GM18502 (cell line): ENCODE results near the gene DYRK3.
A peak's percentile ranks its signal among the peaks of the same experiment; 100 is the strongest.

Experiments used
- ATAC-seq: cut with Tn5 transposase; IDR thresholded peaks from one replicate; pipeline ENCODE4 v1.9.1; 2021; ENCODE audit warnings: mild to moderate bottlenecking; ENCODE audit not compliant: unreplicated experiment, poor library complexity

Gene DYRK3

GRCh38 chr1:206679738-206680211 lies 44.4 kb downstream of the DYRK3 start:
- ATAC-seq = peak; percentile 78

DNA sequence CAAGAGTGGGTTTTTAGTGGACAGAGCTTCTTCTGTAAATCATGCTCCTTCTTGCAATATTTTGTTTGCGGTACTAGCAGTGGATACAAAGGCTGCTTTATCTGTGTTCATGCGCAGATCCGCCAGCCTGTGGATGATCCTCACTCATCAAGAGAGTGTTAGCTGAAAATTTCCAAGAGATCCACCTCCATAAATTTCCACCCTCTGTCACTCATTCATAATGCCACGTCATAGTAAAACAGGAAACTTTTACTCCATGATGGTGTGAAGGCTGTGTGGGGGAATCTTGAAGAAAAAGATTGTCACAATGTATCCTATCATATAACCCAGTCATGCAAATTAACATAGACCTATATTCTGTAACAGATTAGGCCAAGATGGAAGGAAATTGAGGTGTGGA lies 44.9 kb downstream of the DYRK3 start:
- no peak for ATAC-seq

GRCh38 chr1:206681359-206681758 lies 46.0 kb downstream of the DYRK3 start:
- ATAC-seq = no peak

DNA sequence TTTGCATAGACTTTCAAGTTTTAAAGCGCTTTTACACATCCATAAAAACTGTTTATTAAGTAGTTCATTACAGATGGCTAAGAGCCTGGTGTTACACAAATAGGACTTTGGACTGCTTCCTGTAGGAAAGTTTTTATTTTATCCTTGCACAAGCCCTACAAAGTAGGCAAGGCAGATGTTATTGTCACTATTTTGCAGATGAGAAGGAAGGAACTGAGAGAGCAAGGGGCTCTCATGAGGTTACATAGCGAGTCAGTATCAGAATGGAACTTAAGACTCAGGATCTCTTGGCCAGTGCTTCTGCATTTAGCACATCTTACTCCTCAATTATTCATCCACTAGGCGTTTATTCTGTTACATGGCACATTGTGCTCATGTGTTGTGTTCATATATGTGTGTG lies 46.8 kb downstream of the DYRK3 start:
- ATAC-seq = no peak

DNA sequence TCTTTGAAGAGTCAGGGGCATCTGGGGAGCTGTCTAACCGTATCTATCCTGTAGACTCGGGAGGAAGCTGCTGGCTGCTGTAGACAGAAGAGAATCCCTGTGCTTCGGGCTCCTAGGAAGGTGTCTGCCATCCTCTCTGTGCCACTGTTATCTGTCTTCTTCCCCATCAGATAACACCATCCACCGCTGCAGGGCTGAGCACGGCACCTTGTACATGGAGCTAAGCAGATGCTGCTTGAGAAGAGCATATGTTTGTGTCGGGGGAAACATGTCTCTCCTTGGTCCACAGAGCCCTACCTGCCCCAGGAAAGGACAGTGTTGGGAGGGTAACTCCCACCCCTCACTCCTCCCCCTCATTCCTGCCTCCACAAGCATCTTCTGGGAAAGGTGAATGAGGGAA lies 48.0 kb downstream of the DYRK3 start:
- ATAC-seq = no peak

- no peak for ATAC-seq
Measured at GRCh38 chr1:206684003-206684402, 48.7 kb downstream of the DYRK3 start.

DNA sequence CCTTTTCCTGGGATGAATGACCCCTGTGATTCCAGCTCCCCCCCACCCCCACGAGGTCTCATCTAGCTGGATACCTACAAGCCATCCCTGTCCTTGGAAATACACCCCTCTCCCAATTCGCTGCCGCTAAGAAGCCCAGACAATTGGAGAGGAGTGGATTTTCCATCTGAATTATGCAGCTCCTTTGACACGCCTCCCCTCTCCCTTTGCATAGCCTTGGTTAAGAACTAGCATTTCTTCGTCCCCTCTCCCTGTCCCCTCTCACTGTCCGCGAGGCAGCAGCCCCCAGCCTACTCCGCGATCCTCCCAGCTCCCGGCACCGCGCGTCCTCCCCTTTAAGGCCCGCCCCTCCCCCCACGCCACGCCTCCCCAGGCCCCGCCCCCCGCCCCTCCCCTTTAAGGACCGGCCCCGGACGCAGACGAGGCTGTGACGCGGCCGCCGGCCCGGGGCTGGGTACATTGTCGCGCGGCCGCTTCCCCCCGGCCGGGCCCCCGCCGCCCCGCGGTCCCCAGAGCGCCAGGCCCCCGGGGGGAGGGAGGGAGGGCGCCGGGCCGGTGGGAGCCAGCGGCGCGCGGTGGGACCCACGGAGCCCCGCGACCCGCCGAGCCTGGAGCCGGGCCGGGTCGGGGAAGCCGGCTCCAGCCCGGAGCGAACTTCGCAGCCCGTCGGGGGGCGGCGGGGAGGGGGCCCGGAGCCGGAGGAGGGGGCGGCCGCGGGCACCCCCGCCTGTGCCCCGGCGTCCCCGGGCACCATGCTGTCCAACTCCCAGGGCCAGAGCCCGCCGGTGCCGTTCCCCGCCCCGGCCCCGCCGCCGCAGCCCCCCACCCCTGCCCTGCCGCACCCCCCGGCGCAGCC lies 49.4 kb downstream of the DYRK3 start, which contains the start of gene MAPKAPK2:
Gene MAPKAPK2, plus strand, starts transcription at position 428 of the 856 bp plus-strand sequence. Its CDS starts 325 bp downstream, at position 753.
- ATAC-seq = peak; percentile 48

- peak; percentile 22 for ATAC-seq
Measured at GRCh38 chr1:206685334-206685768, 50.0 kb downstream of the DYRK3 start.

GRCh38 chr1:206685769-206686477 lies 50.6 kb downstream of the DYRK3 start:
- ATAC-seq = peak; percentile 32

GRCh38 chr1:206686478-206687249 lies 51.3 kb downstream of the DYRK3 start:
- no peak for ATAC-seq

- no peak for ATAC-seq
Measured at GRCh38 chr1:206687251-206687914, 52.0 kb downstream of the DYRK3 start.

GRCh38 chr1:206687915-206688442 lies 52.6 kb downstream of the DYRK3 start:
- ATAC-seq = no peak

DNA sequence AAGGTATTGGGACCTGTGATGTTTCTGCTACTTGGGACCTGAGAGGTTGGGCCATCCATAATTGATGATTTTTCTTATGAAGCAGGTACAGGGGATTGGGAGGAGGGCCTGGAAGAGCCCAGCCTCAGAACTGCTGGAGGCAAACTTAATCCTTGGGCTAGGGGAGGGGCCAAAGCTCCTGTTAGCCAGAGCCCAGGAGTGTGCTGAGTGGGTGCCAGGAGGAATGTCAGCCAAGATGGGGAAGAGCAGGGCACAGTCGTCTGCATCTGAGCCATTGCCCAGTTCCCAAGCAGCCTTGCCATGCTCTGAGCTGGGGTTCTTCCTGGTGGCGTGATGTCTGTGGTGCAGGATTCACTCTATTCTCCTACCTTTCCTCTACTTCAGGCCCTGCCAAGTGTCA lies 55.2 kb downstream of the DYRK3 start:
- no peak for ATAC-seq

DNA sequence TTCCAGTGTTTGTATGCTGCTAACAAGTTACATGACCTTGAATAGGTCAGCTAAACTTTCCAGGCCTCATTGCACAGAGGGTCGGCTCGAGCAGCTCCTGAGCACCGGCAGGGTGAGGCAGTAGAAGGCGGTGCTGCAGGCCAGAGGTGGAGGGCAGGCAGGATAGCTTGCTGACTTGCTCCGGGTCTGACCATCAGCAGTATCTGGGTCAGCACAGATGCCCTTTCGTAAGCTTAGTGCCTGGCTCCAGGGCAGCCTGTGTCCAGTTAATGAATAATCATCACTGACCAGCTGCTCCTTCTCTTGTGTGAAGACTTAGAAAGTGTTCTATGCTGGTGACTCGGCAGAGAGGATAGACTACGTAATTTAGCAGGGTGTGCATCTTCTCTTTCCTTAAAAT lies 56.3 kb downstream of the DYRK3 start:
- no peak for ATAC-seq

DNA sequence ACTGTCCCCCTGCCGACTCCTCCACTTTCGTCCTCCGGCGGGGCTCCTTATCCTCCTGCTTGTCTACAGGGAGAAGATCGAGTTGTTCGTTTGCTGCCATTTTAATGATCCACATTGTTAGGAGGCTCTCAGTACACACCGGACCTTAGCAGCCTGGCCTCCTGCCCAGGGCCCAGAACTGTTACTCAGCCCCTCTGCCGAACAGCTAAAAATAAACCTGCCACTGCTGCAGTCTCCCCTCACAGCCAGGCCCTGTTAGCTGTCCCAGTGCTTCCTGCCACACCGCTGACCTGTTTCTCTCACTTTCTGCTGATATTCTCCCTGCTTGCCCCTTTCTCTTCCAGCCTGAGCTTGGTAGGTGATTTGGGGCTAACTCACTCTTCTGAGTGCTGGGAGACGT lies 57.7 kb downstream of the DYRK3 start:
- no peak for ATAC-seq

GRCh38 chr1:206693592-206693991 lies 58.3 kb downstream of the DYRK3 start:
- ATAC-seq = no peak

DNA sequence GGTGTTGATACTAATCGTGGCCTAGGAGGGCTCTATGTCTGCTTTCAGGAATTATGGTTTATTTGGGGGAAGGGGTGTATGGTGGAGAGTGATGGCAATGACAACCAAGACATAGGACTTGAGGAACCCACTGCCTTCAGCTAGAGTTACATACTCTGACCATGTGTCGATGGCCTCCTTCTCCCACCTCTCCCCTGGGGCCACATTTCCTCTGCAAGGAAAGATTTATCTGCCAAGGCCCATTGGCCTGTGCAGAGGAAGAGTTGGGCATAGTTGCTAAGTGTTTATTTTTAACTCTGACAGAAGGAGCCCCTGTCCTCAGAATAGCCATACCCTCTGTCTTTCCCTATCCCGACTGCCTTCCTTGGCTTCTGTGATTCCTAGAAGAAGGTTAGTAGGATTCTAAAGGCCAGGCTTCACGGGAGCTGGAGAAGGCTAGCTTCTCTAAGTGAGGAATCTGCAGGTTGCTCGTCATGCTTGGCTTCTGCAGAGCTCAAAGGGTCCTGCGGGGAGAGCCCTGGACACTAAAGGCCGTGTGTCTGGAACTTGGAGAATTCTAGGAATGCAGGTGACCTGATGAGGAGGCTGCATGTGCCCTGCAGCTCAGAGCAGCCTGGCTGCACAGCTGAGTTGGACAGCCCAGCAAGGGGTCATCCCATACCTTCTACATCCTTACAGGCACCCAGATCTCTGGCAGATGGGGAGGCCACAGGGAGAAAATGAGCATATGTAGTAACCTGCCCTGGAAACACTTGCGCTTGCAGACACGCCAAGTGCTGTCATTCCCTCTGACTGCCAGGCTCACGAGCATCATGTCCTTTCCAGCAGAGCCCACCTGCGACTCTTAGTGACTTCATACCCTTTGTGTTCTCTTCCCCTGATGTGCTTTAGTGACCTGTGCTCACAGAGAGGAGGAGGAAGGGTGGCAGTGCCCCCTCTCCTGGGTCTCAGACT lies 59.1 kb downstream of the DYRK3 start:
- ATAC-seq = no peak

- no peak for ATAC-seq
Measured at GRCh38 chr1:206695733-206696132, 60.4 kb downstream of the DYRK3 start.
